ENCODE results near the gene BCAS1.
"Not testable (repeated sequence)": the region's sequence is repeated elsewhere in the genome, so short reads cannot be mapped to it uniquely, and the experiment has no call there.

The BCAS1 gene

GRCh38 chr20:53938739-53939138 is 131.7 kb downstream of the BCAS1 start:
- no peak overlapping the region for H3K4me3 ChIP-seq (ENCODE audit: low read depth, low read length)
- TF ChIP-seq, protein P1, sequence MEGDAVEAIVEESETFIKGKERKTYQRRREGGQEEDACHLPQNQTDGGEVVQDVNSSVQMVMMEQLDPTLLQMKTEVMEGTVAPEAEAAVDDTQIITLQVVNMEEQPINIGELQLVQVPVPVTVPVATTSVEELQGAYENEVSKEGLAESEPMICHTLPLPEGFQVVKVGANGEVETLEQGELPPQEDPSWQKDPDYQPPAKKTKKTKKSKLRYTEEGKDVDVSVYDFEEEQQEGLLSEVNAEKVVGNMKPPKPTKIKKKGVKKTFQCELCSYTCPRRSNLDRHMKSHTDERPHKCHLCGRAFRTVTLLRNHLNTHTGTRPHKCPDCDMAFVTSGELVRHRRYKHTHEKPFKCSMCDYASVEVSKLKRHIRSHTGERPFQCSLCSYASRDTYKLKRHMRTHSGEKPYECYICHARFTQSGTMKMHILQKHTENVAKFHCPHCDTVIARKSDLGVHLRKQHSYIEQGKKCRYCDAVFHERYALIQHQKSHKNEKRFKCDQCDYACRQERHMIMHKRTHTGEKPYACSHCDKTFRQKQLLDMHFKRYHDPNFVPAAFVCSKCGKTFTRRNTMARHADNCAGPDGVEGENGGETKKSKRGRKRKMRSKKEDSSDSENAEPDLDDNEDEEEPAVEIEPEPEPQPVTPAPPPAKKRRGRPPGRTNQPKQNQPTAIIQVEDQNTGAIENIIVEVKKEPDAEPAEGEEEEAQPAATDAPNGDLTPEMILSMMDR (IDR thresholded peaks at IDR 0.05; ENCODE audit: low read depth, low read length), result no peak

DNA sequence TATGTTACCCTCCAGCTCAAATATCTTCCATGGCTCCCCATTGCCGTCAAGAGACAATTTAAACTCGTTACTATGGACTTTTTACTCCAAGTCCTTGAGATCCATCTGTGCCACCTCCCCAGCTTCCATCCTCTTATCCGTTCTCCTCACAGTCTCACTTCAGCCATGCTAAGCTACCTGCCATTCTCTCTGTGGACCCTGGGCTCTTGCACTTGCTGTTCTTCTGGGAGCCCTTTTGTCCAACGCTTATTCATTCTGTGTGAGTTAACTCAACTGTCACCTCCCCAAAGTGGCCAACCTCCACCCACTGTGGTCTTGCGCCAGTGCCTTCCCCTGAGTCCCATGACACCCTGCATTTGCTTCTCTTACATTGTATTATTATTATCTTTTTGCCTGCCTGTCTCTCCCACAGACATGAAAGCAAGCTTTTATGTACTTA is 132.4 kb downstream of the BCAS1 start:
- H3K4me3 ChIP-seq (ENCODE audit: low read depth, low read length), result no peak overlapping the region
- TF ChIP-seq, protein P1 (IDR thresholded peaks at IDR 0.05; ENCODE audit: low read depth, low read length), result no peak

GRCh38 chr20:53937339-53937741 is 133.1 kb downstream of the BCAS1 start:
- TF ChIP-seq, protein P1 (IDR thresholded peaks at IDR 0.05; ENCODE audit: low read depth, low read length), result no peak
- no peak overlapping the region for H3K4me3 ChIP-seq (ENCODE audit: low read depth, low read length)

GRCh38 chr20:53935344-53936084 is 134.9 kb downstream of the BCAS1 start:
- TF ChIP-seq, protein P1 (IDR thresholded peaks at IDR 0.05; ENCODE audit: low read depth, low read length), result no peak
- H3K4me3 ChIP-seq (ENCODE audit: low read depth, low read length), result no peak overlapping the region

DNA sequence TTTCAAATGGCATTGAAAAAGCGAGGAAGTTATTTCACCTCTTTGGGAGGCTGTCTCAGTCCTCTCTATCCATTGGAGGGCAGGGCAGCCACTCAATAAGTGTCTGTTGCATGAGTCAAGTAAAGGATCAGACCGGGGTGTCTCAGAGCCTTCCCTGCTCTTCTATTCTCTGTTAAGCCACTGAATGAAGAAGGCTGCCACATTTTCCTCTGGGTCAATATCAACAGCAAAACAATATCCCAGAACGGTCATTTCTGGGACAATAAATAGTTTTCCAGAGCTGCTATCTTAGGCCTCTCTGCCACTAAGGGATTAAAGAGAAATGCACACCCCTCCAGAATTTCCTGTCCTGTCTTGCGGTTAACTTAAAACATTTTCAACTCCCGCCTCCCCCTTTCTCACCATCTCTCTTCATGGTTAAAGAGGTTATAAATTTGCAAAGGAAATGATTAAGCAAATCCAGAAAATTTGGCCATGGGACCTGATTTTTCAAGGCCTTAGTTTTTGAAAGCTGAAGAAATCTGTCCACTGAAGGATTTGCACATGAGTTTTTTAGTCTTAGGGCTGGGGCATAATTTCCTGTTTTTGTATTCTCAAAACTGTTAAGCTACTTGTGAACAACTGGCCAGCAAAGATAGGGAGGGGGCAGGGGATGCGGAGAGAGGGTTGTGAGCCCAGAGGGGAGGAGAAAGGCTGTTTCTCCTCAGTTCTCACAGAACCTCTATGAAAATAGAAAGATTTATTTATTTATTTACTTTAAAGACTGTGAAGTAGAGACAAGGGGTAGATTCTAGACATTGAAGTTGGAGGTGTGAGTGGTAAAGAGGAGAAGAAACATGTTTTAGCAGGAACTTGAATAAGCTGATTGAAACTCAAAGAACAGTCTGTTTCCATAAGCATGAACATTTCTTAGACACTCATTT is 135.7 kb downstream of the BCAS1 start:
- TF ChIP-seq, protein P1 (IDR thresholded peaks at IDR 0.05; ENCODE audit: low read depth, low read length), result no peak
- H3K4me3 ChIP-seq (ENCODE audit: low read depth, low read length), result no peak overlapping the region

- no peak overlapping the region for H3K4me3 ChIP-seq (ENCODE audit: low read depth, low read length)
- TF ChIP-seq, protein P1 (IDR thresholded peaks at IDR 0.05; ENCODE audit: low read depth, low read length), result no peak
These were observed 137.1 kb downstream of the BCAS1 start for GRCh38 chr20:53933232-53933846.

DNA sequence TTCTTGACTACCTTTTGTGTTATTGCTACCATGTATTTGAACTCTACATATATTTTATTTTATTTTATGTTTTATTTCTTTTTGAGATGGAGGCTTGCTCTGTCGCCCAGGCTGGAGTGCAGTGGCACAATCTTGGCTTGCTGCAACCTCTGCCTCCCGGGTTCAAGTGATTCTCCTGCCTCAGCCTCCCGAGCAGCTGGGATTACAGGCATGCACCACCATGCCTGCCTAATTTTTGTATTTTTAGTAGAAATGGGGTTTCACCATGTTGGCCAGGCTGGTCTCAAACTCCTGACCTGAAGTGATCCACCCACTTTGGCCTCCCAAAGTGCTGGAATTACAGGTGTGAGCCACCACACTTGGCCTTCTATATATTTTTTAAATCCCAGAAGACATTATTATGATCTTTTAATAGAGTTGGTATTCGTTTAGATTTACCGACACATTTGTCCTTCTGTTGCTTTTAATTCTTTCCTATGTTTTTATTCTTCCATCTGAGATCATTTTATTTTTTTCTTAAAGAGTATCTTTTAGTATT is 137.7 kb downstream of the BCAS1 start:
- H3K4me3 ChIP-seq (ENCODE audit: low read depth, low read length), result not testable (repeated sequence)

Data from WI38 (cell line).